Osteoblast (primary cell): ENCODE measurements around the gene CC2D2B. TPM values are rescaled to one million over a fixed set of nuclear protein-coding genes. Genes with fewer than 3 reads are reported as not detected.
"Not testable (repeated sequence)": the region's sequence is repeated elsewhere in the genome, so short reads cannot be mapped to it uniquely, and the experiment has no call there.

Experiments used
- DNase-seq: peaks from one replicate; pipeline ENCODE4 v3.0.0; 2011; ENCODE audit warnings: low spot score, mixed read lengths; ENCODE audit not compliant: insufficient read length; ENCODE audit errors: missing footprints
- H2AFZ ChIP-seq: 2 replicates; pipeline ENCODE4 v1.6.0; 2011; ENCODE audit warnings: mild to moderate bottlenecking, low read length
- H3K27ac ChIP-seq: 2 replicates; pipeline ENCODE4 v1.5.1; 2011; ENCODE audit warnings: mild to moderate bottlenecking, low read depth, low read length, moderate library complexity
- H3K27me3 ChIP-seq: 2 replicates; pipeline ENCODE4 v1.6.0; 2012; ENCODE audit warnings: mild to moderate bottlenecking, control low read depth, inconsistent platforms, low read length, moderate library complexity; ENCODE audit not compliant: insufficient read depth
- H3K36me3 ChIP-seq: 2 replicates; pipeline ENCODE4 v1.5.1; 2011; ENCODE audit warnings: mild to moderate bottlenecking, low read length, control low read depth, moderate library complexity; ENCODE audit not compliant: insufficient read depth
- H3K4me1 ChIP-seq: 2 replicates; pipeline ENCODE4 v1.5.1; 2011; ENCODE audit warnings: mild to moderate bottlenecking, low read length, control low read depth, moderate library complexity; ENCODE audit not compliant: insufficient read depth
- H3K4me2 ChIP-seq: 2 replicates; pipeline ENCODE4 v1.6.0; 2011; ENCODE audit warnings: mild to moderate bottlenecking, low read length; ENCODE audit not compliant: insufficient read depth
- H3K4me3 ChIP-seq: fragments of 200-600 bp; sonication (generic); 3 replicates; pipeline ENCODE4 v1.5.1; 2012; ENCODE audit warnings: mild to moderate bottlenecking, low read length, inconsistent platforms; ENCODE audit not compliant: insufficient read depth
- H3K79me2 ChIP-seq: 2 replicates; pipeline ENCODE4 v1.6.0; 2012; ENCODE audit warnings: mild to moderate bottlenecking, low read length, control low read depth, inconsistent platforms; ENCODE audit not compliant: insufficient read depth
- H3K9me3 ChIP-seq: 2 replicates; pipeline ENCODE4 v1.5.1; 2011; ENCODE audit warnings: low read depth, low read length, control low read depth
- H4K20me1 ChIP-seq: 2 replicates; pipeline ENCODE4 v1.6.0; 2012; ENCODE audit warnings: mild to moderate bottlenecking, low read length, control low read depth; ENCODE audit not compliant: insufficient read depth
- CTCF ChIP-seq: IDR thresholded peaks from 2 replicates; pipeline ENCODE4 v1.5.1; 2011; ENCODE audit warnings: mild to moderate bottlenecking, low read depth, low read length, moderate library complexity; ENCODE audit errors: extremely low read depth
- total RNA-seq: library from RNA; depleted of rRNA; stranded (reverse); fragments of >200 nt; gene quantifications from 2 replicates; pipeline ENCODE4 v1.2.3, GENCODE V29; 2012

Gene CC2D2B
- total RNA-seq, 1 donor = 0.36 TPM

GRCh38 chr10:95987685-95988426 is 80.1 kb downstream of the CC2D2B start:
- H4K20me1 ChIP-seq = no peaks in the 10 kb centered on the region
- no peak for DNase-seq
- H3K4me1 ChIP-seq = no peaks in the 10 kb centered on the region
- H3K27ac ChIP-seq = no peak overlapping the region
- no peaks in the 10 kb centered on the region for H3K36me3 ChIP-seq
- no peak overlapping the region for H3K4me3 ChIP-seq
- H3K9me3 ChIP-seq = no peaks in the 10 kb centered on the region
- H2AFZ ChIP-seq = no peak overlapping the region
- H3K79me2 ChIP-seq = no peaks in the 10 kb centered on the region
- no peaks in the 10 kb centered on the region for H3K27me3 ChIP-seq
- no peak for TF ChIP-seq CTCF
- H3K4me2 ChIP-seq = no peak overlapping the region

GRCh38 chr10:95988702-95989101 is 80.9 kb downstream of the CC2D2B start:
- Histone ChIP-seq H3K4me1 (no peaks in the 10 kb centered on the region), H3K27ac (no peak overlapping the region), H2AFZ (no peak overlapping the region), H3K4me2 (no peak overlapping the region), H3K27me3 (no peaks in the 10 kb centered on the region), H3K4me3 (no peak overlapping the region), H3K36me3 (no peaks in the 10 kb centered on the region), H3K9me3 (no peaks in the 10 kb centered on the region), H3K79me2 (no peaks in the 10 kb centered on the region), H4K20me1 (no peaks in the 10 kb centered on the region)
- no peak for TF ChIP-seq CTCF
- DNase-seq = no peak

GRCh38 chr10:95994376-95994775 is 86.6 kb downstream of the CC2D2B start:
- not testable (repeated sequence) for DNase-seq, H2AFZ ChIP-seq, H4K20me1 ChIP-seq, H3K27ac ChIP-seq, H3K4me2 ChIP-seq, H3K27me3 ChIP-seq, H3K36me3 ChIP-seq, H3K4me3 ChIP-seq, H3K79me2 ChIP-seq, H3K9me3 ChIP-seq, H3K4me1 ChIP-seq

- Histone ChIP-seq H3K4me3 (no peak overlapping the region), H3K4me2 (no peak overlapping the region), H4K20me1 (no peaks in the 10 kb centered on the region), H2AFZ (no peak overlapping the region), H3K79me2 (no peaks in the 10 kb centered on the region), H3K36me3 (no peaks in the 10 kb centered on the region), H3K4me1 (no peaks in the 10 kb centered on the region), H3K9me3 (no peaks in the 10 kb centered on the region), H3K27ac (no peak overlapping the region), H3K27me3 (no peaks in the 10 kb centered on the region)
- DNase-seq = no peak
- TF ChIP-seq CTCF = no peak
These were observed 90.5 kb downstream of the CC2D2B start for GRCh38 chr10:95998255-95998784.
